GM23338 (cell line): Measurements from ENCODE around the gene TCEAL3. TPM values are rescaled to one million over a fixed set of nuclear protein-coding genes. Genes with fewer than 3 reads are reported as not detected.
"Not testable (repeated sequence)": the region's sequence is repeated elsewhere in the genome, so short reads cannot be mapped to it uniquely, and the experiment has no call there.

Experiments
- ATAC-seq: fragments of 200-7000 bp; cut with Tn5 transposase; 3 replicates; pipeline ENCODE4 v1.9.1; 2020
- DNase-seq: peaks from one replicate; pipeline ENCODE4 v3.0.0-alpha.2; 2015; ENCODE audit warnings: low spot score
- H2AFZ ChIP-seq: fragments of 200-600 bp; sonication (generic); 2 replicates; pipeline ENCODE4 v1.8.0; 2016; ENCODE audit warnings: antibody characterized with exemption, mild to moderate bottlenecking, moderate library complexity
- H3F3A ChIP-seq: fragments of 200-600 bp; sonication (generic); replicated peaks from 2 replicates; pipeline ENCODE4 v1.8.0; 2017; ENCODE audit warnings: antibody characterized with exemption, mixed run types, low read depth
- H3K27ac ChIP-seq: fragments of 200-600 bp; sonication (generic); 2 replicates; pipeline ENCODE4 v1.6.1; 2016; ENCODE audit warnings: low read depth
- H3K27me3 ChIP-seq: fragments of 200-600 bp; sonication (generic); 2 replicates; pipeline ENCODE4 v1.8.0; 2016; ENCODE audit warnings: mild to moderate bottlenecking, mixed run types, moderate library complexity; ENCODE audit not compliant: insufficient read depth
- H3K36me3 ChIP-seq: fragments of 200-600 bp; sonication (generic); 2 replicates; pipeline ENCODE4 v1.8.0; 2016; ENCODE audit warnings: mild to moderate bottlenecking; ENCODE audit not compliant: insufficient read depth
- H3K4me1 ChIP-seq: fragments of 200-600 bp; sonication (generic); 2 replicates; pipeline ENCODE4 v1.8.0; 2016; ENCODE audit warnings: mild to moderate bottlenecking, moderate library complexity; ENCODE audit not compliant: insufficient read depth
- H3K4me2 ChIP-seq: fragments of 200-600 bp; sonication (generic); 2 replicates; pipeline ENCODE4 v1.7.1; 2017; ENCODE audit warnings: mixed run types
- H3K4me3 ChIP-seq: fragments of 200-600 bp; sonication (generic); 2 replicates; pipeline ENCODE4 v1.6.1; 2016; ENCODE audit warnings: mixed run types
- H3K79me2 ChIP-seq: fragments of 200-600 bp; sonication (generic); replicated peaks from 2 replicates; pipeline ENCODE4 v1.8.0; 2017; ENCODE audit warnings: mild to moderate bottlenecking; ENCODE audit not compliant: insufficient read depth
- H3K9me2 ChIP-seq: fragments of 200-600 bp; sonication (generic); 2 replicates; pipeline ENCODE4 v1.8.0; 2017; ENCODE audit not compliant: insufficient read depth
- H4K20me1 ChIP-seq: fragments of 200-600 bp; sonication (generic); replicated peaks from 2 replicates; pipeline ENCODE4 v1.8.0; 2017; ENCODE audit warnings: mild to moderate bottlenecking; ENCODE audit not compliant: insufficient read depth
- H3K27ac Mint-ChIP-seq: 2 replicates; pipeline ENCODE4 v1.8.0; 2020; ENCODE audit warnings: inconsistent platforms, mild to moderate bottlenecking, moderate library complexity, mixed read lengths
- H3K27me3 Mint-ChIP-seq: 3 replicates; pipeline ENCODE4 v1.8.0; 2022; ENCODE audit warnings: low read depth, mild to moderate bottlenecking, moderate library complexity, mixed read lengths, inconsistent platforms; ENCODE audit not compliant: insufficient read depth, poor library complexity
- H3K36me3 Mint-ChIP-seq: 3 replicates; pipeline ENCODE4 v1.8.0; 2021; ENCODE audit warnings: low read depth, mild to moderate bottlenecking, inconsistent platforms, moderate library complexity, mixed read lengths
- H3K4me1 Mint-ChIP-seq: 3 replicates; pipeline ENCODE4 v1.8.0; 2020; ENCODE audit warnings: mild to moderate bottlenecking, inconsistent platforms, mixed read lengths
- H3K4me3 Mint-ChIP-seq: 3 replicates; pipeline ENCODE4 v1.8.0; 2021; ENCODE audit warnings: moderate library complexity, mild to moderate bottlenecking, inconsistent platforms, mixed read lengths
- H3K9me3 Mint-ChIP-seq: 3 replicates; pipeline ENCODE4 v1.8.0; 2020; ENCODE audit warnings: moderate library complexity, mild to moderate bottlenecking, inconsistent platforms, mixed read lengths
- EZH2phosphoT487 ChIP-seq: fragments of 200-600 bp; sonication (generic); IDR thresholded peaks from one replicate; pipeline ENCODE4 v1.8.1; 2018; ENCODE audit warnings: antibody characterized with exemption; ENCODE audit not compliant: unreplicated experiment
- ZNF114 ChIP-seq: fragments of 250-450 bp; sonication (Bioruptor Pico); IDR thresholded peaks from 2 replicates; pipeline ENCODE4 v1.5.0; 2020; ENCODE audit warnings: mild to moderate bottlenecking, moderate library complexity
- ZNF462 ChIP-seq: fragments of 250-450 bp; sonication (Bioruptor Pico); IDR thresholded peaks from 2 replicates; pipeline ENCODE4 v1.5.0; 2020; ENCODE audit warnings: mild to moderate bottlenecking, moderate library complexity
- polyA plus RNA-seq: library from polyadenylated mRNA; unstranded; fragments of >200 nt; fragmentation: Nextera tagmentation; extraction: Ambion mirVana; gene quantifications from 2 replicates; pipeline ENCODE4 v1.2.1, GENCODE V29; 2016
- total RNA-seq: library from RNA; depleted of rRNA; stranded (reverse); fragments of >200 nt; shearing (Covaris generic); gene quantifications from 2 replicates; pipeline ENCODE4 v1.2.3, GENCODE V29; 2014

TCEAL3 gene
- total and polyA plus RNA-seq, 2 experiments from 2014 or later = 5.2 to 31.1 TPM

- ATAC-seq = no peak
- no peaks in the 10 kb centered on the region; the same call in 1 of the 2 replicates for H3K4me1 ChIP-seq
- Mint-ChIP-seq H3K4me3 (no peak overlapping the region), H3K9me3 (no peaks in the 10 kb centered on the region), H3K27me3 (peaks cover 5% of the 10 kb centered on the region), H3K4me1 (no peaks in the 10 kb centered on the region), H3K36me3 (no peaks in the 10 kb centered on the region), H3K27ac (no peak overlapping the region)
- H3K4me3 ChIP-seq = no peak overlapping the region
- no peak overlapping the region for H3K27ac ChIP-seq
- no peaks in the 10 kb centered on the region for H4K20me1 ChIP-seq
- H3K27me3 ChIP-seq = no peaks in the 10 kb centered on the region
- TF ChIP-seq ZNF462 (CRISPR knock-in tag) (no peak), ZNF114 (CRISPR knock-in tag) (no peak), EZH2phosphoT487 (no peak)
- no peaks in the 10 kb centered on the region for H3F3A ChIP-seq
- H3K9me2 ChIP-seq = no peaks in the 10 kb centered on the region
- no peak overlapping the region for H2AFZ ChIP-seq
- no peak for DNase-seq
- no peaks in the 10 kb centered on the region for H3K79me2 ChIP-seq
- no peak overlapping the region for H3K4me2 ChIP-seq
- no peaks in the 10 kb centered on the region for H3K36me3 ChIP-seq
These were observed 48.9 kb downstream of the TCEAL3 start for GRCh38 chrX:103656617-103657016.

GRCh38 chrX:103657066-103657465 is 49.3 kb downstream of the TCEAL3 start:
- H3K4me1 ChIP-seq, H3K27me3 ChIP-seq, H3K9me2 ChIP-seq, DNase-seq, H3K36me3 ChIP-seq, H3K4me1 Mint-ChIP-seq, H3K27ac Mint-ChIP-seq, H3K27me3 Mint-ChIP-seq, ATAC-seq, H4K20me1 ChIP-seq, H2AFZ ChIP-seq, H3F3A ChIP-seq, H3K79me2 ChIP-seq, H3K36me3 Mint-ChIP-seq, H3K4me2 ChIP-seq, H3K4me3 ChIP-seq, H3K27ac ChIP-seq, H3K4me3 Mint-ChIP-seq, H3K9me3 Mint-ChIP-seq: not testable (repeated sequence)
